H9 (cell line): ENCODE data around the gene CFH. TPM values are rescaled to one million over a fixed set of nuclear protein-coding genes. Genes with fewer than 3 reads are reported as not detected.

Experiments
- DNase-seq: peaks from one replicate; pipeline ENCODE4 v3.0.0-alpha.2; 2017
- H2AFZ ChIP-seq: one replicate; pipeline ENCODE4 v1.6.1; 2013; ENCODE audit warnings: mild to moderate bottlenecking, low read length, control low read depth, moderate library complexity
- H2AK5ac ChIP-seq: 2 replicates; pipeline ENCODE4 v1.6.1; 2013; ENCODE audit warnings: low read length, control low read depth, mixed read lengths; ENCODE audit not compliant: insufficient read length
- H2BK120ac ChIP-seq: one replicate; pipeline ENCODE4 v1.6.1; 2013; ENCODE audit warnings: low read depth, mild to moderate bottlenecking, low read length, control low read depth, inconsistent platforms; ENCODE audit not compliant: poor library complexity, severe bottlenecking
- H2BK12ac ChIP-seq: 2 replicates; pipeline ENCODE4 v1.6.1; 2013; ENCODE audit warnings: low read length, control low read depth, mixed read lengths, low read depth; ENCODE audit not compliant: insufficient read length
- H2BK15ac ChIP-seq: 2 replicates; pipeline ENCODE4 v1.6.1; 2013; ENCODE audit warnings: low read depth, low read length, control low read depth
- H2BK20ac ChIP-seq: one replicate; pipeline ENCODE4 v1.6.1; 2013; ENCODE audit warnings: low read depth, mild to moderate bottlenecking, low read length, control low read depth, inconsistent platforms; ENCODE audit not compliant: poor library complexity, severe bottlenecking
- H2BK5ac ChIP-seq: 2 replicates; pipeline ENCODE4 v1.6.1; 2013; ENCODE audit warnings: low read length, control low read depth, mixed read lengths; ENCODE audit not compliant: insufficient read length
- H3K14ac ChIP-seq: 2 replicates; pipeline ENCODE4 v1.6.1; 2013; ENCODE audit warnings: low read length, control low read depth; ENCODE audit not compliant: insufficient read depth
- H3K18ac ChIP-seq: 2 replicates; pipeline ENCODE4 v1.6.1; 2013; ENCODE audit warnings: low read depth, mild to moderate bottlenecking, mixed read lengths, low read length, control low read depth; ENCODE audit not compliant: insufficient read length
- H3K23ac ChIP-seq: 2 replicates; pipeline ENCODE4 v1.6.1; 2013; ENCODE audit warnings: low read length, control low read depth, mixed read lengths, low read depth; ENCODE audit not compliant: insufficient read length
- H3K23me2 ChIP-seq: 2 replicates; pipeline ENCODE4 v1.6.1; 2013; ENCODE audit warnings: low read depth, mild to moderate bottlenecking, mixed read lengths, low read length, control low read depth; ENCODE audit not compliant: insufficient read length, poor library complexity, severe bottlenecking
- H3K27ac ChIP-seq: 2 replicates; pipeline ENCODE4 v1.5.1; 2013; ENCODE audit warnings: low read length, control low read depth, mixed read lengths, low read depth; ENCODE audit not compliant: insufficient read length
- H3K27me3 ChIP-seq: 2 replicates; pipeline ENCODE4 v1.6.1; 2013; ENCODE audit warnings: low read length, control low read depth, inconsistent platforms; ENCODE audit not compliant: insufficient read depth
- H3K4ac ChIP-seq: 2 replicates; pipeline ENCODE4 v1.6.1; 2013; ENCODE audit warnings: low read depth, mild to moderate bottlenecking, control low read depth, inconsistent platforms, low read length, moderate library complexity
- H3K4me1 ChIP-seq: 2 replicates; pipeline ENCODE4 v1.6.1; 2013; ENCODE audit warnings: low read length, control low read depth, inconsistent platforms; ENCODE audit not compliant: insufficient read depth
- H3K4me2 ChIP-seq: 2 replicates; pipeline ENCODE4 v1.6.1; 2013; ENCODE audit warnings: low read length, control low read depth, mixed read lengths; ENCODE audit not compliant: insufficient read length, insufficient read depth
- H3K56ac ChIP-seq: 2 replicates; pipeline ENCODE4 v1.6.1; 2013; ENCODE audit warnings: low read depth, mild to moderate bottlenecking, mixed read lengths, low read length, control low read depth; ENCODE audit not compliant: insufficient read length
- H3K79me1 ChIP-seq: 2 replicates; pipeline ENCODE4 v1.6.1; 2013; ENCODE audit warnings: low read depth, mild to moderate bottlenecking, moderate library complexity, low read length, control low read depth, inconsistent platforms; ENCODE audit not compliant: insufficient read depth, poor library complexity, severe bottlenecking
- H3K79me2 ChIP-seq: 2 replicates; pipeline ENCODE4 v1.6.1; 2013; ENCODE audit warnings: low read length, control low read depth, inconsistent platforms; ENCODE audit not compliant: insufficient read depth
- H3K9ac ChIP-seq: 2 replicates; pipeline ENCODE4 v1.6.1; 2013; ENCODE audit warnings: low read length, control low read depth, mixed read lengths; ENCODE audit not compliant: insufficient read length; ENCODE audit errors: extremely low read depth
- H3K9me3 ChIP-seq: one replicate; pipeline ENCODE4 v1.6.1; 2013; ENCODE audit warnings: low read depth, low read length, inconsistent platforms; ENCODE audit not compliant: control insufficient read depth
- H3T11ph ChIP-seq: one replicate; pipeline ENCODE4 v1.6.1; 2013; ENCODE audit warnings: mild to moderate bottlenecking, low read length, control low read depth, inconsistent platforms
- H4K20me1 ChIP-seq: one replicate; pipeline ENCODE4 v1.6.1; 2013; ENCODE audit not compliant: control insufficient read depth, insufficient read length, insufficient read depth
- H4K5ac ChIP-seq: 2 replicates; pipeline ENCODE4 v1.6.1; 2013; ENCODE audit warnings: low read depth, mild to moderate bottlenecking, mixed read lengths, low read length, control low read depth; ENCODE audit not compliant: insufficient read length
- H4K8ac ChIP-seq: replicated peaks from 2 replicates; pipeline ENCODE4 v1.6.1; 2013; ENCODE audit warnings: low read length, control low read depth, mixed read lengths, low read depth; ENCODE audit not compliant: insufficient read length
- H4K91ac ChIP-seq: 2 replicates; pipeline ENCODE4 v1.6.1; 2013; ENCODE audit warnings: low read depth, mild to moderate bottlenecking, moderate library complexity, mixed read lengths, low read length, control low read depth; ENCODE audit not compliant: insufficient read length
- H3K27ac Mint-ChIP-seq, 3 experiments: 2 replicates in 2 of 3; 3 replicates in 1 of 3; pipeline ENCODE4 v1.8.0; 2020 to 2021; ENCODE audit warnings: mixed read lengths in 3 of 3, mild to moderate bottlenecking in 1 of 3, moderate library complexity in 1 of 3
- H3K27me3 Mint-ChIP-seq: 2 replicates; pipeline ENCODE4 v1.8.0; 2021; ENCODE audit warnings: low read depth, mild to moderate bottlenecking, moderate library complexity, mixed read lengths
- H3K36me3 Mint-ChIP-seq, 3 experiments: 2 replicates in 2 of 3; 3 replicates in 1 of 3; pipeline ENCODE4 v1.8.0; 2020 to 2021; ENCODE audit warnings: low read depth in 3 of 3, mixed read lengths in 3 of 3; ENCODE audit not compliant: insufficient read depth in 1 of 3
- H3K4me1 Mint-ChIP-seq, 2 experiments: 2 replicates each; pipeline ENCODE4 v1.8.0; 2020; ENCODE audit warnings: mixed read lengths in 2 of 2
- H3K4me3 Mint-ChIP-seq, 2 experiments: 2 replicates in 1 of 2; 3 replicates in 1 of 2; pipeline ENCODE4 v1.8.0; 2020 to 2021; ENCODE audit warnings: mild to moderate bottlenecking in 2 of 2, mixed read lengths in 2 of 2, moderate library complexity in 1 of 2
- H3K9me3 Mint-ChIP-seq, 2 experiments: 2 replicates in 1 of 2; 3 replicates in 1 of 2; pipeline ENCODE4 v1.8.0; 2020; ENCODE audit warnings: mild to moderate bottlenecking in 2 of 2, mixed read lengths in 2 of 2, moderate library complexity in 1 of 2
- CTCF ChIP-seq: fragments of 200-600 bp; sonication (generic); conservative IDR thresholded peaks from 3 replicates; pipeline ENCODE4 v1.8.0; 2021; ENCODE audit warnings: antibody characterized with exemption, mild to moderate bottlenecking
- whole genome bisulfite sequencing: extraction: QIAGEN DNeasy Blood & Tissue Kit; methylation state at CpG from one replicate; pipeline ENCODE4 v1.1.7; 2013; ENCODE audit warnings: missing lambda C conversion rate, low lambda C conversion rate, mixed read lengths; ENCODE audit not compliant: insufficient read length; ENCODE audit errors: extremely low coverage; 5-methylcytosine and 5-hydroxymethylcytosine counted together
- total RNA-seq: library from RNA; stranded (reverse); gene quantifications from 2 replicates; pipeline ENCODE4 v1.2.1, GENCODE V29; 2021

CFH gene
- total RNA-seq, 1 experiment from 2014 or later = not detected

- H3K9me3 ChIP-seq = no peaks in the 10 kb centered on the region
- H2BK12ac ChIP-seq = no peak overlapping the region
- TF ChIP-seq CTCF = no peak
- no peak overlapping the region for H3K27ac ChIP-seq
- no peak overlapping the region for H3K4ac ChIP-seq
- Mint-ChIP-seq H3K27ac (0 out of 7 replicates have a peak overlapping the region, but pooled peaks of 1 of the 3 experiments have one; percentile 10), H3K36me3 (no peaks in the 10 kb centered on the region), H3K4me3 (no peak overlapping the region), H3K4me1 (no peaks in the 10 kb centered on the region), H3K27me3 (peaks cover 1% of the 10 kb centered on the region), H3K9me3 (no peaks in the 10 kb centered on the region)
- no peaks in the 10 kb centered on the region for H3K79me1 ChIP-seq
- H2BK15ac ChIP-seq = no peak overlapping the region
- no CpG with 5 or more reads among the region's 5 CpGs for WGBS
- H3K14ac ChIP-seq = no peak overlapping the region
- H2BK120ac ChIP-seq = no peak overlapping the region
- DNase-seq = no peak
- H2BK5ac ChIP-seq = no peak overlapping the region
- no peak overlapping the region for H3K23ac ChIP-seq
- H4K8ac ChIP-seq = no peak overlapping the region
- H3K27me3 ChIP-seq = no peaks in the 10 kb centered on the region
- no peaks in the 10 kb centered on the region for H3K79me2 ChIP-seq
- no peaks in the 10 kb centered on the region for H3K4me1 ChIP-seq
- no peak overlapping the region for H4K91ac ChIP-seq
- H4K5ac ChIP-seq = no peak overlapping the region
- H3K9ac ChIP-seq = no peak overlapping the region
- H3K4me2 ChIP-seq = no peak overlapping the region
- no peak overlapping the region for H2AK5ac ChIP-seq
- H3K56ac ChIP-seq = no peak overlapping the region
- no peak overlapping the region for H2AFZ ChIP-seq
- no peaks in the 10 kb centered on the region for H3K23me2 ChIP-seq
- H4K20me1 ChIP-seq = no peaks in the 10 kb centered on the region
- H3T11ph ChIP-seq = no peak overlapping the region
- H2BK20ac ChIP-seq = no peak overlapping the region
- no peak overlapping the region for H3K18ac ChIP-seq
These were observed 38.7 kb downstream of the CFH start for GRCh38 chr1:196690582-196690981.
